Esophagus muscularis mucosa (tissue), 4 donors: ENCODE measurements around the gene UBE2G1.

ENCODE experiments used
- CTCF ChIP-seq, 3 experiments: fragments of 200-600 bp in 2 of 3; fragments of 450-650 bp in 1 of 3; sonication (generic) in 2 of 3; IDR thresholded peaks; one replicate each; pipeline ENCODE4 v1.5.1; 2017 to 2019; ENCODE audit warnings: antibody characterized with exemption in 3 of 3, mild to moderate bottlenecking in 2 of 3, moderate library complexity in 1 of 3
- EP300 ChIP-seq: sonication (generic); formaldehyde crosslinking; IDR thresholded peaks from one replicate; pipeline ENCODE4 v1.6.1; 2017; ENCODE audit warnings: antibody characterized with exemption
- POLR2AphosphoS5 ChIP-seq, 2 donors: sonication (generic); formaldehyde crosslinking; IDR thresholded peaks; one replicate each; pipeline ENCODE4 v1.6.1; 2017; ENCODE audit warnings: antibody characterized with exemption in 2 of 2

DNA sequence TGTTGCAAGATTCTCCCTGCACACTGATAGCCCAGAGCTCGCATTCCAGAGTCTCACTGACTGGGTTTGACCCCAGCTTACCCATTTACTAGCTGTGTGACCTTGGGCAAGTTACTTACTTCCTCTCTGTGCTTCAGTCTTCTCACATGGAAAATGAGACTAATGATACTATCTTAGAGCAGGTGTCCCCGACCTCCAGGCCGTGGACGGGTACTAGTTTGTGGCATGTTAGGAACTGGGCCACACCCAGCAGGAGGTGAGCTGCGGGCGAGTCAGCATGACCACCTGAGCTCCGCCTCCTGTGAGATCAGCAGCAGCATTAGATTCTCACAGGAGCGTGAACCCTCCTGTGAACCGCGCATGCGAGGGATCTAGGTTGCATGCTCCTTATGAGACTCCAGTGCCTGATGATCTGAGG, 118.5 kb downstream of the UBE2G1 start:
- no peak for TF ChIP-seq CTCF (IDR thresholded peaks at IDR 0.05)
- no peak for TF ChIP-seq EP300
- TF ChIP-seq POLR2AphosphoS5 (IDR thresholded peaks at IDR 0.05), result no peak
